A375 (cell line): ENCODE results near the gene ACTRT3. TPM values are rescaled to one million over a fixed set of nuclear protein-coding genes. Genes with fewer than 3 reads are reported as not detected.

Experiments
- small RNA-seq: library from RNA; depleted of rRNA; stranded (forward); fragments of <200 nt; gene quantifications from one replicate; pipeline ENCODE3, GENCODE V24; 2014
- total RNA-seq: library from RNA; depleted of rRNA; stranded (reverse); fragments of >200 nt; shearing (Covaris generic); gene quantifications from 2 replicates; pipeline ENCODE4 v1.2.3, GENCODE V29; 2014; rRNA removed

ACTRT3 gene
- total RNA-seq: 0.72 and 2.0 TPM in 2 replicates

GRCh38 chr3:169769287-169770181 is at the start of gene ACTRT3:
Gene ACTRT3, minus strand, starts transcription at chr3:169769561. Its CDS starts 41 bp downstream, at chr3:169769520.

GRCh38 chr3:169812332-169813235 is 43.2 kb upstream of the ACTRT3 start, which contains the start of the genes LRRC34 and LRRIQ4:
Gene LRRC34, minus strand, starts transcription at chr3:169812904. Its CDS starts 356 bp downstream, at chr3:169812548.
Gene LRRIQ4, plus strand, starts transcription at chr3:169812870. Its CDS starts 9,052 bp downstream, at chr3:169821922.

GRCh38 chr3:169772897-169773816 is 3.8 kb upstream of the ACTRT3 start, which contains the start of gene MYNN:
Gene MYNN, plus strand, starts transcription at chr3:169773396. Its CDS starts 900 bp downstream, at chr3:169774296.

GRCh38 chr3:169764882-169765612 is 4.3 kb downstream of the ACTRT3 start, which contains the start of gene TERC:
Gene TERC, minus strand, starts transcription at chr3:169765060.

Small RNAs within 50 kb of the gene (small RNA-seq; reads per million reads assigned to genes)
- not detected for gene RNU6-637P

Other genes with a start within 250 kb of the ACTRT3 start
- 5.4 and 7.9 TPM in 2 replicates for gene MECOM, start 105.8 kb downstream of the ACTRT3 start, total RNA-seq
- gene TERC, start 4.5 kb downstream of the ACTRT3 start, total RNA-seq: 10.9 and 21.8 TPM in 2 replicates
- gene MYNN, start 3.8 kb upstream of the ACTRT3 start, total RNA-seq: 12.2 and 14.2 TPM in 2 replicates
- not detected in 2 replicates for gene LRRIQ4, start 43.3 kb upstream of the ACTRT3 start, total RNA-seq
- gene LRRC34, start 43.3 kb upstream of the ACTRT3 start, total RNA-seq: not detected in 2 replicates
- not detected in 2 replicates for gene LRRC31, start 100.4 kb upstream of the ACTRT3 start, total RNA-seq
- not detected in 2 replicates for gene SAMD7, start 142.0 kb upstream of the ACTRT3 start, total RNA-seq
- 28.6 and 30.9 TPM in 2 replicates for gene SEC62, start 197.2 kb upstream of the ACTRT3 start, total RNA-seq